B cell (primary cell): ENCODE results near the gene SNX32.

Source experiments
- EZH2 ChIP-seq: IDR thresholded peaks from 2 replicates; pipeline ENCODE4 v1.6.1; 2012; ENCODE audit warnings: borderline replicate concordance, low read depth, mild to moderate bottlenecking, moderate library complexity, low read length; ENCODE audit not compliant: insufficient read depth, poor library complexity, severe bottlenecking
- TF ChIP-seq, protein P1 (sequence below): fragments of 200-600 bp; IDR thresholded peaks from one replicate; pipeline ENCODE4 v1.8.0; 2022; ENCODE audit warnings: antibody characterized with exemption, mild to moderate bottlenecking

DNA sequence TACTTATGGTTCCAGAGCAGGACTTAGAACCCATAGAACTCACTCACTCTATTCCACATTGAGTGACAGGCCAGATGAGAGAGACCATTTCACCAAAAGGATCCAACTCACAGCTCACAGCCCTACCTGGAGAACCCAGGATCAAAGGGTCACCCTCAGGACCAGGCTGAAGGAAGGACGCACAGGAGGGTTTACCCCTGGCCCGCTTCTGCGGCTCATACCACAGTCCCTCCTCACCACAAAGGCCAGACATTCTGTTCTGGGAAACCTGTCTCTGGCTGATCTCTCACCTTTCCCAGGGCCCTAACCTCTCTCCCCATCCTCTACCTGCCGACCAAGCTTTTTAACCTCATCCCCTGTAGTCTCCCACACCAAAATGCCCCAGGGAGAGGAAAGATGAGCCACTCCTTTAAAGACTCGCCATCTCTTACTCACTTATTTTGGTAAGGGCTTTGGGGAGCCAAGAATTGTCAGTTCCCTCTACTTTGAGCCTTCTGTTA lies 61.8 kb downstream of the SNX32 start:
- TF ChIP-seq, protein P1, sequence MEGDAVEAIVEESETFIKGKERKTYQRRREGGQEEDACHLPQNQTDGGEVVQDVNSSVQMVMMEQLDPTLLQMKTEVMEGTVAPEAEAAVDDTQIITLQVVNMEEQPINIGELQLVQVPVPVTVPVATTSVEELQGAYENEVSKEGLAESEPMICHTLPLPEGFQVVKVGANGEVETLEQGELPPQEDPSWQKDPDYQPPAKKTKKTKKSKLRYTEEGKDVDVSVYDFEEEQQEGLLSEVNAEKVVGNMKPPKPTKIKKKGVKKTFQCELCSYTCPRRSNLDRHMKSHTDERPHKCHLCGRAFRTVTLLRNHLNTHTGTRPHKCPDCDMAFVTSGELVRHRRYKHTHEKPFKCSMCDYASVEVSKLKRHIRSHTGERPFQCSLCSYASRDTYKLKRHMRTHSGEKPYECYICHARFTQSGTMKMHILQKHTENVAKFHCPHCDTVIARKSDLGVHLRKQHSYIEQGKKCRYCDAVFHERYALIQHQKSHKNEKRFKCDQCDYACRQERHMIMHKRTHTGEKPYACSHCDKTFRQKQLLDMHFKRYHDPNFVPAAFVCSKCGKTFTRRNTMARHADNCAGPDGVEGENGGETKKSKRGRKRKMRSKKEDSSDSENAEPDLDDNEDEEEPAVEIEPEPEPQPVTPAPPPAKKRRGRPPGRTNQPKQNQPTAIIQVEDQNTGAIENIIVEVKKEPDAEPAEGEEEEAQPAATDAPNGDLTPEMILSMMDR: no peak
- TF ChIP-seq EZH2: no peak
